PC-9 (cell line): ENCODE results near the gene CES3. TPM values are rescaled to one million over a fixed set of nuclear protein-coding genes. Genes with fewer than 3 reads are reported as not detected.

ENCODE experiments used
- BruUV-seq: library from RNA; stranded (reverse); fragments of 400-500 nt; replicated peaks from 2 replicates; lab custom pipeline; 2021; lab: Mats Ljungman, UMichigan
- CTCF ChIA-PET: fragments of 300-600 bp; sonication (Branson Sonifier 250); formaldehyde crosslinking; loops from one replicate; lab custom pipeline; 2022; ENCODE audit warnings: antibody characterized with exemption; lab: Charles Lee
- POLR2A ChIA-PET: fragments of 300-600 bp; sonication (Branson Sonifier 250); formaldehyde crosslinking; loops from one replicate; lab custom pipeline; 2022; ENCODE audit warnings: antibody characterized with exemption; ENCODE audit not compliant: unreplicated experiment; lab: Charles Lee
- DNase-seq, 2 experiments: peaks; one replicate each; pipeline versions ENCODE4 v3.0.0 to v3.0.0-alpha.2; 2015 to 2022; ENCODE audit warnings: mixed read lengths in 1 of 2
- H2AFZ ChIP-seq: fragments of 200-600 bp; sonication (generic); 2 replicates; pipeline ENCODE4 v1.8.1; 2017; ENCODE audit warnings: antibody characterized with exemption
- H3F3A ChIP-seq: fragments of 200-600 bp; sonication (generic); 2 replicates; pipeline ENCODE4 v1.8.1; 2017; ENCODE audit warnings: antibody characterized with exemption, mild to moderate bottlenecking, low read depth; ENCODE audit not compliant: insufficient read depth
- H3K27ac ChIP-seq: fragments of 200-600 bp; sonication (generic); 2 replicates; pipeline ENCODE4 v1.6.1; 2016; ENCODE audit warnings: mixed run types
- H3K27me3 ChIP-seq: fragments of 200-600 bp; sonication (generic); 2 replicates; pipeline ENCODE4 v1.6.1; 2016; ENCODE audit warnings: low read depth, mixed run types; ENCODE audit not compliant: insufficient read depth
- H3K36me3 ChIP-seq: fragments of 200-600 bp; sonication (generic); 2 replicates; pipeline ENCODE4 v1.6.1; 2016; ENCODE audit warnings: low read depth, mixed run types
- H3K4me1 ChIP-seq: fragments of 200-600 bp; sonication (generic); replicated peaks from 2 replicates; pipeline ENCODE4 v1.6.1; 2016; ENCODE audit warnings: mixed run types; ENCODE audit not compliant: insufficient read depth
- H3K4me2 ChIP-seq: fragments of 200-600 bp; sonication (generic); 2 replicates; pipeline ENCODE4 v1.6.1; 2017; ENCODE audit warnings: mixed run types
- H3K4me3 ChIP-seq: fragments of 200-600 bp; sonication (generic); 2 replicates; pipeline ENCODE4 v1.6.1; 2016; ENCODE audit warnings: mixed run types
- H3K79me2 ChIP-seq: fragments of 200-600 bp; sonication (generic); 2 replicates; pipeline ENCODE4 v1.6.1; 2017; ENCODE audit warnings: low read depth, mixed run types
- H3K9me2 ChIP-seq: fragments of 200-600 bp; sonication (generic); 2 replicates; pipeline ENCODE4 v1.8.1; 2017; ENCODE audit warnings: mild to moderate bottlenecking; ENCODE audit not compliant: insufficient read depth
- H3K9me3 ChIP-seq: fragments of 200-600 bp; sonication (generic); 2 replicates; pipeline ENCODE4 v1.8.1; 2016; ENCODE audit warnings: low read depth; ENCODE audit not compliant: insufficient read depth
- H4K20me1 ChIP-seq: fragments of 200-600 bp; sonication (generic); 2 replicates; pipeline ENCODE4 v1.8.1; 2017; ENCODE audit not compliant: insufficient read depth
- CTCF ChIP-seq: fragments of 200-600 bp; sonication (generic); conservative IDR thresholded peaks from 2 replicates; pipeline ENCODE4 v1.6.1; 2017; ENCODE audit warnings: mixed run types, antibody characterized with exemption, mild to moderate bottlenecking, moderate library complexity
- EZH2 ChIP-seq: fragments of 200-600 bp; sonication (generic); IDR thresholded peaks from 2 replicates; pipeline ENCODE4 v1.8.0; 2017; ENCODE audit warnings: antibody characterized with exemption, low read depth
- intact Hi-C: fragments of 100-400 bp; cut with micrococcal nuclease; formaldehyde crosslinking; loops from one replicate; pipeline ENCODE4 v1.10.0; 2022; ENCODE audit not compliant: unreplicated experiment
- total RNA-seq: library from RNA; stranded (reverse); gene quantifications from 2 replicates; pipeline ENCODE4 v1.2.3, GENCODE V29; 2021

The CES3 gene
- total RNA-seq, 1 experiment from 2014 or later, result 9.1 TPM

- Histone ChIP-seq H3K36me3 (no peaks in the 10 kb centered on the region), H3K9me2 (no peaks in the 10 kb centered on the region), H3K27me3 (no peaks in the 10 kb centered on the region), H3F3A (peaks cover 38% of the 10 kb centered on the region), H3K9me3 (no peaks in the 10 kb centered on the region), H3K79me2 (no peaks in the 10 kb centered on the region), H3K4me2 (peak overlapping the region; percentile 66; the same call in 1 of the 2 replicates), H3K4me3 (no peak overlapping the region), H2AFZ (no peak overlapping the region), H3K4me1 (peaks cover 56% of the 10 kb centered on the region), H3K27ac (no peak overlapping the region), H4K20me1 (peaks cover 3% of the 10 kb centered on the region; the same call in 1 of the 2 replicates)
- POLR2A ChIA-PET, result interaction anchor here (0.6 to 0.7 kb wide), 2 partner anchors 22 to 58 kb away, joined by 3 read pairs; no protein-coding TSS in a partner anchor
- no peak for DNase-seq
- intact Hi-C loops, result loop anchor here (5.0 kb wide), 1 partner anchor 39 kb away; no protein-coding TSS in a partner anchor
- TF ChIP-seq EZH2, result no peak
- no peak for TF ChIP-seq CTCF
- CTCF ChIA-PET, result interaction anchor here (0.6 to 0.7 kb wide), 4 partner anchors 24 to 348 kb away, joined by 3 to 14 read pairs (median 4); no protein-coding TSS in a partner anchor
- no TSS peak for BruUV-seq
These were observed 34.7 kb upstream of the CES3 start for GRCh38 chr16:66926171-66926947.

GRCh38 chr16:66926961-66927436 is 34.1 kb upstream of the CES3 start:
- Histone ChIP-seq H3K4me3 (no peak overlapping the region), H4K20me1 (peaks cover 3% of the 10 kb centered on the region; the same call in 1 of the 2 replicates), H2AFZ (no peak overlapping the region), H3K9me2 (no peaks in the 10 kb centered on the region), H3K27me3 (no peaks in the 10 kb centered on the region), H3K36me3 (no peaks in the 10 kb centered on the region), H3K79me2 (no peaks in the 10 kb centered on the region), H3F3A (peaks cover 43% of the 10 kb centered on the region), H3K9me3 (no peaks in the 10 kb centered on the region), H3K4me2 (peak overlapping the region; percentile 66), H3K4me1 (peaks cover 58% of the 10 kb centered on the region), H3K27ac (0 out of 2 replicates have a peak overlapping the region, but pooled peaks have one; percentile 26)
- TF ChIP-seq EZH2 (no peak), CTCF (no peak)
- ChIA-PET CTCF (interaction anchor here (0.5 to 0.7 kb wide), 3 partner anchors 16 to 31 kb away, joined by 3 to 4 read pairs (median 3); no protein-coding TSS in a partner anchor), POLR2A (interaction anchor here (0.6 kb wide), 2 partner anchors 23 to 489 kb away, joined by 3 to 11 read pairs; partner anchors contain the start of gene ZDHHC1)
- intact Hi-C loops, result loop anchor here (1.0 to 5.0 kb wide), 2 partner anchors 28 to 40 kb away; no protein-coding TSS in a partner anchor
- BruUV-seq, result no TSS peak
- peak; percentile 91 to 94 for DNase-seq

- H2AFZ ChIP-seq, result no peak overlapping the region
- peak overlapping the region; percentile 66 for H3K4me2 ChIP-seq
- H3K9me3 ChIP-seq, result no peaks in the 10 kb centered on the region
- no peak overlapping the region for H3K27ac ChIP-seq
- no peak overlapping the region for H3K4me3 ChIP-seq
- TF ChIP-seq CTCF (no peak), EZH2 (no peak)
- peaks cover 63% of the 10 kb centered on the region for H3K4me1 ChIP-seq
- peaks cover 3% of the 10 kb centered on the region; the same call in 1 of the 2 replicates for H4K20me1 ChIP-seq
- no TSS peak for BruUV-seq
- intact Hi-C loops, result loop anchor here (1.0 to 5.0 kb wide), 2 partner anchors 29 to 41 kb away; no protein-coding TSS in a partner anchor
- ChIA-PET POLR2A (interaction anchor here (0.6 kb wide), 1 partner anchor 589 kb away, joined by 6 read pairs; no protein-coding TSS in a partner anchor), CTCF (interaction anchor here (0.6 to 1.7 kb wide), 3 partner anchors 28 to 35 kb away, joined by 3 to 15 read pairs (median 9); no protein-coding TSS in a partner anchor)
- H3K27me3 ChIP-seq, result no peaks in the 10 kb centered on the region
- H3K9me2 ChIP-seq, result no peaks in the 10 kb centered on the region
- peaks cover 45% of the 10 kb centered on the region for H3F3A ChIP-seq
- H3K36me3 ChIP-seq, result no peaks in the 10 kb centered on the region
- H3K79me2 ChIP-seq, result peaks cover 9% of the 10 kb centered on the region
- DNase-seq, result peak; percentile 52
These were observed 33.0 kb upstream of the CES3 start for GRCh38 chr16:66927918-66928649.
